ENCODE results near the gene CHMP1B.

GRCh38 chr18:11891737-11892136 is 40.5 kb downstream of the CHMP1B start:
- TF ChIP-seq NCOA2 (IDR thresholded peaks at IDR 0.05; ENCODE audit: partially characterized antibody in 2 of 2) (no peak), CTCF (IDR thresholded peaks at IDR 0.05 in 2 of 3, conservative IDR thresholded peaks at IDR 0.05 in 1 of 3; ENCODE audit: insufficient read depth in 2 of 3, low read depth in 1 of 3, low read length in 3 of 3) (no peak), CEBPB (tag; IDR thresholded peaks at IDR 0.05) (no peak), FOXK2 (conservative IDR thresholded peaks at IDR 0.05 in 1 of 2, IDR thresholded peaks at IDR 0.05 in 1 of 2; ENCODE audit: low read depth in 2 of 2) (no peak), CBX5 (IDR thresholded peaks at IDR 0.05; ENCODE audit: borderline replicate concordance, low read depth) (no peak), ETS1 (conservative IDR thresholded peaks at IDR 0.05; ENCODE audit: control insufficient read depth, low read depth, low read length) (no peak), SIN3A (IDR thresholded peaks at IDR 0.05; ENCODE audit: borderline replicate concordance in 2 of 2, control insufficient read depth in 1 of 2, low read depth in 2 of 2, low read length in 2 of 2) (no peak), CHCHD3 (CRISPR knock-in tag; IDR thresholded peaks at IDR 0.05) (no peak), ZBED1 (IDR thresholded peaks at IDR 0.05) (no peak), SIX5 (IDR thresholded peaks at IDR 0.05; ENCODE audit: borderline replicate concordance in 1 of 2, insufficient read depth in 1 of 2, low read depth in 1 of 2, low read length in 2 of 2) (no peak), IRF1 (CRISPR knock-in tag; IDR thresholded peaks at IDR 0.05; ENCODE audit: borderline replicate concordance) (no peak), NFXL1 (CRISPR knock-in tag; IDR thresholded peaks at IDR 0.05) (no peak)
